Endodermal cell (in vitro differentiated cells): ENCODE data around the gene RAB35. TPM values are rescaled to one million over a fixed set of nuclear protein-coding genes. Genes with fewer than 3 reads are reported as not detected.

ENCODE experiments used
- DNase-seq: peaks from one replicate; pipeline ENCODE4 v3.0.0-alpha.2; 2017
- H3K27ac ChIP-seq: 2 replicates; pipeline ENCODE4 v1.5.1; 2013; ENCODE audit warnings: mild to moderate bottlenecking, low read depth, low read length, moderate library complexity
- H3K27me3 ChIP-seq: 2 replicates; pipeline ENCODE4 v1.6.1; 2013; ENCODE audit warnings: mild to moderate bottlenecking, low read length, moderate library complexity; ENCODE audit not compliant: insufficient read depth, control insufficient read depth, poor library complexity, severe bottlenecking
- H3K36me3 ChIP-seq: 2 replicates; pipeline ENCODE4 v1.7.0; 2013; ENCODE audit warnings: mild to moderate bottlenecking, low read length, moderate library complexity; ENCODE audit not compliant: control insufficient read depth, insufficient read depth
- H3K4me1 ChIP-seq: one replicate; pipeline ENCODE4 v1.7.0; 2013; ENCODE audit warnings: low read length; ENCODE audit not compliant: control insufficient read depth, insufficient read depth
- H3K4me3 ChIP-seq: 2 replicates; pipeline ENCODE4 v1.5.1; 2013; ENCODE audit warnings: mild to moderate bottlenecking, low read length, moderate library complexity
- H3K9ac ChIP-seq: 2 replicates; pipeline ENCODE4 v1.6.1; 2013; ENCODE audit warnings: mild to moderate bottlenecking, low read length, moderate library complexity; ENCODE audit not compliant: poor library complexity, severe bottlenecking; ENCODE audit errors: extremely low read depth
- H3K9me3 ChIP-seq: 2 replicates; pipeline ENCODE4 v1.6.1; 2013; ENCODE audit warnings: mild to moderate bottlenecking, low read length, moderate library complexity; ENCODE audit not compliant: control insufficient read depth
- H3K27ac Mint-ChIP-seq: 2 replicates; pipeline ENCODE4 v1.8.0; 2020; ENCODE audit warnings: mixed read lengths
- H3K27me3 Mint-ChIP-seq: 2 replicates; pipeline ENCODE4 v1.8.0; 2021; ENCODE audit warnings: mild to moderate bottlenecking, mixed read lengths; ENCODE audit not compliant: insufficient read depth
- H3K36me3 Mint-ChIP-seq: 2 replicates; pipeline ENCODE4 v1.8.0; 2020; ENCODE audit warnings: low read depth, mixed read lengths
- H3K4me1 Mint-ChIP-seq: 2 replicates; pipeline ENCODE4 v1.8.0; 2020; ENCODE audit warnings: mixed read lengths
- H3K4me3 Mint-ChIP-seq: 2 replicates; pipeline ENCODE4 v1.8.0; 2020; ENCODE audit warnings: mild to moderate bottlenecking, moderate library complexity, mixed read lengths
- H3K9me3 Mint-ChIP-seq: 2 replicates; pipeline ENCODE4 v1.8.0; 2020; ENCODE audit warnings: mild to moderate bottlenecking, mixed read lengths
- CTCF ChIP-seq: fragments of 200-600 bp; sonication (generic); conservative IDR thresholded peaks from 2 replicates; pipeline ENCODE4 v1.5.0; 2021; ENCODE audit warnings: antibody characterized with exemption, mild to moderate bottlenecking
- WGBS, 2 experiments: methylation state at CpG; one replicate each; pipeline versions ENCODE4 v1.1.5 to v1.1.7; 2013; ENCODE audit warnings: missing lambda C conversion rate in 2 of 2, mixed read lengths in 1 of 2; ENCODE audit not compliant: insufficient coverage in 1 of 2, insufficient read length in 1 of 2; 5-methylcytosine and 5-hydroxymethylcytosine counted together
- total RNA-seq, 2 donors: library from RNA; stranded (reverse); fragmentation: NEBNext Ultra II Directional in 1 of 2; extraction: Animal tissue kit (Norgen Biotek cat#: 25700) in 1 of 2; gene quantifications; 2 replicates in 1 of 2; 3 replicates in 1 of 2; pipeline ENCODE4 v1.2.1, GENCODE V29; 2021

Gene RAB35
- total RNA-seq, 2 donors from 2014 or later: 32.4 to 36.6 TPM

- H3K36me3 Mint-ChIP-seq: no peaks in the 10 kb centered on the region
- peaks cover 11% of the 10 kb centered on the region for H3K4me1 Mint-ChIP-seq
- no peak for TF ChIP-seq CTCF
- Histone ChIP-seq H3K27me3 (no peaks in the 10 kb centered on the region), H3K27ac (no peak overlapping the region), H3K9me3 (no peaks in the 10 kb centered on the region), H3K4me1 (no peaks in the 10 kb centered on the region), H3K4me3 (no peak overlapping the region), H3K9ac (no peak overlapping the region), H3K36me3 (no peaks in the 10 kb centered on the region)
- H3K9me3 Mint-ChIP-seq: no peaks in the 10 kb centered on the region
- no peaks in the 10 kb centered on the region for H3K27me3 Mint-ChIP-seq
- H3K27ac Mint-ChIP-seq: no peak overlapping the region
- no peak for DNase-seq
- no peak overlapping the region for H3K4me3 Mint-ChIP-seq
- WGBS, 2 experiments: 87 to 100% methylated on average over 2 of the region's 2 CpGs
Measured at GRCh38 chr12:120066341-120066740, 50.2 kb downstream of the RAB35 start.

GRCh38 chr12:120065472-120065871 lies 51.1 kb downstream of the RAB35 start:
- H3K27ac Mint-ChIP-seq: peak overlapping the region; percentile 58

GRCh38 chr12:120064054-120064940 lies 52.3 kb downstream of the RAB35 start:
- WGBS, 2 experiments: 86 to 88% methylated on average over 15 to 16 of the region's 16 CpGs

More at GRCh38 chr12:120065472-120065871, 51.1 kb downstream of the RAB35 start:
- Mint-ChIP-seq H3K4me1 (peaks cover 11% of the 10 kb centered on the region), H3K27me3 (no peaks in the 10 kb centered on the region), H3K36me3 (no peaks in the 10 kb centered on the region), H3K9me3 (no peaks in the 10 kb centered on the region), H3K4me3 (no peak overlapping the region)
- H3K4me1 ChIP-seq: no peaks in the 10 kb centered on the region
- no peak overlapping the region for H3K4me3 ChIP-seq
- H3K9me3 ChIP-seq: no peaks in the 10 kb centered on the region
- no peak for TF ChIP-seq CTCF
- H3K36me3 ChIP-seq: no peaks in the 10 kb centered on the region
- H3K27ac ChIP-seq: no peak overlapping the region
- DNase-seq: no peak
- H3K27me3 ChIP-seq: no peaks in the 10 kb centered on the region
- 92% methylated on average over 1 of the region's 1 CpG; no CpG with 5 or more reads in 1 of the 2 experiments for WGBS, 2 experiments
- H3K9ac ChIP-seq: no peak overlapping the region

More at GRCh38 chr12:120064054-120064940, 52.3 kb downstream of the RAB35 start:
- Histone ChIP-seq H3K4me1 (no peaks in the 10 kb centered on the region), H3K27ac (no peak overlapping the region), H3K36me3 (no peaks in the 10 kb centered on the region), H3K27me3 (no peaks in the 10 kb centered on the region), H3K9ac (no peak overlapping the region), H3K9me3 (no peaks in the 10 kb centered on the region), H3K4me3 (no peak overlapping the region)
- no peak for TF ChIP-seq CTCF
- H3K27ac Mint-ChIP-seq: peak overlapping the region; percentile 58
- H3K36me3 Mint-ChIP-seq: no peaks in the 10 kb centered on the region
- no peak overlapping the region for H3K4me3 Mint-ChIP-seq
- H3K4me1 Mint-ChIP-seq: peaks cover 11% of the 10 kb centered on the region
- DNase-seq: peak; percentile 67
- H3K27me3 Mint-ChIP-seq: no peaks in the 10 kb centered on the region
- no peaks in the 10 kb centered on the region for H3K9me3 Mint-ChIP-seq
